Fibroblast of lung (primary cell): ENCODE data around the gene PTPRZ1. TPM values are rescaled to one million over a fixed set of nuclear protein-coding genes. Genes with fewer than 3 reads are reported as not detected.

ENCODE experiments used
- DNase-seq, 2 donors: peaks; one replicate each; pipeline versions ENCODE4 v3.0.0 to v3.0.0-alpha.2; 2010; ENCODE audit warnings: low read depth in 2 of 2
- H2AFZ ChIP-seq: 2 replicates; pipeline ENCODE4 v1.5.1; 2012; ENCODE audit warnings: low read length, control low read depth, inconsistent platforms
- H3K27ac ChIP-seq: 2 replicates; pipeline ENCODE4 v1.5.1; 2011; ENCODE audit warnings: low read length, control low read depth; ENCODE audit not compliant: insufficient read depth
- H3K27me3 ChIP-seq: 2 replicates; pipeline ENCODE4 v1.5.1; 2011; ENCODE audit warnings: mild to moderate bottlenecking, low read length; ENCODE audit not compliant: control insufficient read depth, insufficient read depth
- H3K36me3 ChIP-seq: 2 replicates; pipeline ENCODE4 v1.5.1; 2011; ENCODE audit warnings: low read length; ENCODE audit not compliant: control insufficient read depth, insufficient read depth
- H3K4me1 ChIP-seq: 2 replicates; pipeline ENCODE4 v1.5.1; 2011; ENCODE audit warnings: low read length; ENCODE audit not compliant: control insufficient read depth, insufficient read depth; ENCODE audit errors: extremely low read depth
- H3K4me2 ChIP-seq: 2 replicates; pipeline ENCODE4 v1.5.1; 2011; ENCODE audit warnings: low read length, control low read depth; ENCODE audit not compliant: insufficient read depth; ENCODE audit errors: extremely low read depth
- H3K4me3 ChIP-seq, 4 experiments: fragments of 200-600 bp in 1 of 4; sonication (generic) in 1 of 4; replicated peaks in 1 of 4; 2 replicates each; pipeline ENCODE4 v1.5.1; 2011 to 2016; ENCODE audit warnings: low read length in 4 of 4, low read depth in 3 of 4, mild to moderate bottlenecking in 3 of 4, control low read depth in 2 of 4, inconsistent platforms in 1 of 4, mixed read lengths in 1 of 4; ENCODE audit not compliant: insufficient read depth in 1 of 4; ENCODE audit errors: control extremely low read depth in 1 of 4
- H3K79me2 ChIP-seq: 2 replicates; pipeline ENCODE4 v1.5.1; 2012; ENCODE audit warnings: mild to moderate bottlenecking, low read length, inconsistent platforms; ENCODE audit not compliant: control insufficient read depth, insufficient read depth
- H3K9ac ChIP-seq: 2 replicates; pipeline ENCODE4 v1.5.1; 2011; ENCODE audit warnings: mild to moderate bottlenecking, low read length, control low read depth; ENCODE audit not compliant: insufficient read depth
- H3K9me3 ChIP-seq: 2 replicates; pipeline ENCODE4 v1.5.1; 2012; ENCODE audit warnings: low read depth, low read length; ENCODE audit not compliant: control insufficient read depth, insufficient read depth
- H4K20me1 ChIP-seq: 2 replicates; pipeline ENCODE4 v1.5.1; 2011; ENCODE audit warnings: low read length; ENCODE audit not compliant: control insufficient read depth, insufficient read depth; ENCODE audit errors: extremely low read depth
- EZH2 ChIP-seq: IDR thresholded peaks from 2 replicates; pipeline ENCODE4 v1.5.1; 2012; ENCODE audit warnings: low read length, control low read depth, mild to moderate bottlenecking; ENCODE audit errors: missing control alignments
- polyA plus RNA-seq, 2 donors: library from polyadenylated mRNA; depleted of rRNA in 1 of 2; stranded (reverse) in 1 of 2; unstranded in 1 of 2; fragments of >200 nt; gene quantifications; 2 replicates each; pipeline ENCODE4 v1.2.1, GENCODE V29; 2011 to 2012; ENCODE audit warnings: missing spikeins in 1 of 2
- total RNA-seq: library from RNA; depleted of rRNA; stranded (reverse); fragments of >200 nt; gene quantifications from 2 replicates; pipeline ENCODE4 v1.2.1, GENCODE V29; 2014
- TF ChIP-seq, protein P1 (sequence below), 2 donors: IDR thresholded peaks in 1 of 2; conservative IDR thresholded peaks in 1 of 2; 1 replicate in 1 of 2; 2 replicates in 1 of 2; pipeline ENCODE4 v1.5.1; 2011 to 2012; ENCODE audit warnings: low read length in 2 of 2, control low read depth in 1 of 2, inconsistent platforms in 1 of 2, low read depth in 1 of 2, mild to moderate bottlenecking in 1 of 2

PTPRZ1 gene
- total and polyA plus RNA-seq, 2 donors (not counting 1 experiment from before 2014, with no cell fraction given), result 0.09 TPM; not detected in 1

DNA sequence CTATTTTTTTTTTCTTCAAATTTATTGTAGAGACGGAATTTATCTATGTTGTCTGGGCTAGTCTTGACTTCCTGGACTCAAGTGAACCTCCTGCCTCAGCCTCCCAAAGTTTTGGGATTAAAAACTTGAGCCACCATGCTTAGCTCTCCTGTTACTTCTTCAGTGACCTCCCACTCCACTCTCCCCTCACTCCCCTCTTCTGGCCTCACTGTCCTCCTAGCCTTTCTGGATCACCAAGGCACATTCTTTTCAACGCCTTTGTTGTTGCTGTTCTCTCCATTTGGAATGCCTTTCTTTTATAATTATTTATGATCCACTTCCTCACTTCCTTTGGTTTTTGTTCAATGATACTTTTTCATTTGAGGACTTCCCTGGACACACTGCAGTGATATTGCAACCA lies 17.9 kb downstream of the PTPRZ1 start:
- no peak for TF ChIP-seq EZH2
- TF ChIP-seq, protein P1, sequence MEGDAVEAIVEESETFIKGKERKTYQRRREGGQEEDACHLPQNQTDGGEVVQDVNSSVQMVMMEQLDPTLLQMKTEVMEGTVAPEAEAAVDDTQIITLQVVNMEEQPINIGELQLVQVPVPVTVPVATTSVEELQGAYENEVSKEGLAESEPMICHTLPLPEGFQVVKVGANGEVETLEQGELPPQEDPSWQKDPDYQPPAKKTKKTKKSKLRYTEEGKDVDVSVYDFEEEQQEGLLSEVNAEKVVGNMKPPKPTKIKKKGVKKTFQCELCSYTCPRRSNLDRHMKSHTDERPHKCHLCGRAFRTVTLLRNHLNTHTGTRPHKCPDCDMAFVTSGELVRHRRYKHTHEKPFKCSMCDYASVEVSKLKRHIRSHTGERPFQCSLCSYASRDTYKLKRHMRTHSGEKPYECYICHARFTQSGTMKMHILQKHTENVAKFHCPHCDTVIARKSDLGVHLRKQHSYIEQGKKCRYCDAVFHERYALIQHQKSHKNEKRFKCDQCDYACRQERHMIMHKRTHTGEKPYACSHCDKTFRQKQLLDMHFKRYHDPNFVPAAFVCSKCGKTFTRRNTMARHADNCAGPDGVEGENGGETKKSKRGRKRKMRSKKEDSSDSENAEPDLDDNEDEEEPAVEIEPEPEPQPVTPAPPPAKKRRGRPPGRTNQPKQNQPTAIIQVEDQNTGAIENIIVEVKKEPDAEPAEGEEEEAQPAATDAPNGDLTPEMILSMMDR (conservative IDR thresholded peaks at IDR 0.05 in 1 of 2, IDR thresholded peaks at IDR 0.05 in 1 of 2; ENCODE audit: low read depth in 1 of 2, low read length in 2 of 2), result no peak
- H3K9ac ChIP-seq, result no peak overlapping the region

DNA sequence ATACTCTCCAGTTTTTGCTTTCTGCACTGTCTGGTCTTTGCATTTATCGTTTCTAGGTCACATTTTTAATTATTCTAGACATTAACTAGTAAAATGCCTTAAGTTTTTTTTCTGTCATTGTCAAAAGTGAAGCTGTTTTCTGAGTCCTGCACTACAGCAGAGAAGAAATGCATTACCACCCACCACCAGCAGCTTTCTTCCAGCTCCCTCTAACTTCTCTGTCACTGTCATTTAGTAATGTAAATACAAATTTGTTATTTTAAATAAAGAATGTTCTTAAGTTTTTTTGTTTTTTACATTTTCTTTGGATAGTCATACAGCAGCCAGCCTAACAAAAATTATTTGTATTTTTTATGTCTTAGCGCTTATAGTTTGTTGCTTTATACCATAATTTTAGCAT lies 18.8 kb downstream of the PTPRZ1 start:
- H3K27me3 ChIP-seq, result no peaks in the 10 kb centered on the region
- DNase-seq, result no peak
- H3K4me1 ChIP-seq, result no peaks in the 10 kb centered on the region
- no peaks in the 10 kb centered on the region for H3K36me3 ChIP-seq
- H3K4me2 ChIP-seq, result no peak overlapping the region
- H3K9ac ChIP-seq, result no peak overlapping the region
- no peaks in the 10 kb centered on the region for H4K20me1 ChIP-seq
- no peak overlapping the region for H3K27ac ChIP-seq
- no peaks in the 10 kb centered on the region for H3K79me2 ChIP-seq
- TF ChIP-seq EZH2, result no peak
- TF ChIP-seq, protein P1 (conservative IDR thresholded peaks at IDR 0.05 in 1 of 2, IDR thresholded peaks at IDR 0.05 in 1 of 2; ENCODE audit: low read depth in 1 of 2, low read length in 2 of 2), result no peak
- H3K4me3 ChIP-seq, result no peak overlapping the region
- no peaks in the 10 kb centered on the region for H3K9me3 ChIP-seq
- H2AFZ ChIP-seq, result no peak overlapping the region

More for the DNA sequence above, 17.9 kb downstream of the PTPRZ1 start:
- Histone ChIP-seq H3K9me3 (no peaks in the 10 kb centered on the region), H3K36me3 (no peaks in the 10 kb centered on the region), H3K79me2 (no peaks in the 10 kb centered on the region), H4K20me1 (no peaks in the 10 kb centered on the region), H3K27ac (no peak overlapping the region), H3K4me2 (no peak overlapping the region), H3K27me3 (no peaks in the 10 kb centered on the region), H2AFZ (no peak overlapping the region), H3K4me3 (no peak overlapping the region), H3K4me1 (no peaks in the 10 kb centered on the region)
- no peak for DNase-seq

DNA sequence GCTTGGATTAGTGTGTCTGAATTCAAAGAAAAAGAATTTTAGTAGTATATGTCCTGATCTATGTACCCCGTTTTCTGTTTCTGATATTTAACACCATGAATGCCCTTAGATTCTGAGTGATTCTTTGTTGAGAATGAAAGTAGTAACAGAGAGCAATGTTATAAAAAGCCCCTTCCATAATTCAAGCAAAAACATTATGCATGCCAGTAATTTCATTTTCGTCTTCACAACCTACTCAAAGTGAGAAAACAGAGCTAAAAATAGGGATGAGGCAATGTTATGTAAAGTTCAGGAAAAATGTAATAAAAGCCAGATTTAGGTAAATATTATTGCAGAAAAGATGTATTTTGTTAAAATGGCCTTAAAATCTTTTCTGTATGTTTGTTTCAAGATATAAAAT lies 28.1 kb downstream of the PTPRZ1 start:
- no peak overlapping the region for H3K4me2 ChIP-seq
- H3K9me3 ChIP-seq, result no peaks in the 10 kb centered on the region
- H2AFZ ChIP-seq, result no peak overlapping the region
- no peaks in the 10 kb centered on the region for H3K27me3 ChIP-seq
- H4K20me1 ChIP-seq, result no peaks in the 10 kb centered on the region
- no peaks in the 10 kb centered on the region for H3K79me2 ChIP-seq
- H3K4me3 ChIP-seq, result no peak overlapping the region
- no peak for DNase-seq
- H3K9ac ChIP-seq, result no peak overlapping the region
- no peaks in the 10 kb centered on the region for H3K36me3 ChIP-seq
- no peak for TF ChIP-seq EZH2
- TF ChIP-seq, protein P1 (conservative IDR thresholded peaks at IDR 0.05 in 1 of 2, IDR thresholded peaks at IDR 0.05 in 1 of 2; ENCODE audit: low read depth in 1 of 2, low read length in 2 of 2), result no peak
- H3K4me1 ChIP-seq, result no peaks in the 10 kb centered on the region
- no peak overlapping the region for H3K27ac ChIP-seq
